8988T (cell line): ENCODE data around the gene LYPD8.

ENCODE experiments used
- DNase-seq: peaks from one replicate; pipeline ENCODE4 v3.0.0; 2011

LYPD8 gene

GRCh38 chr1:248696261-248696660 lies 59.3 kb downstream of the LYPD8 start:
- no peak for DNase-seq

GRCh38 chr1:248695451-248696132 lies 60.0 kb downstream of the LYPD8 start:
- no peak for DNase-seq

- DNase-seq: no peak
Observed at GRCh38 chr1:248691567-248692155, 63.9 kb downstream of the LYPD8 start.
